IMR-90 (cell line): ENCODE measurements around the gene TBC1D22A. TPM values are rescaled to one million over a fixed set of nuclear protein-coding genes. Genes with fewer than 3 reads are reported as not detected.

Experiments used
- ATAC-seq: fragments of 200-7000 bp; cut with Tn5 transposase; 2 replicates; pipeline ENCODE4 v1.9.1; 2020; ENCODE audit warnings: low read depth, mild to moderate bottlenecking, moderate library complexity
- BruUV-seq: library from RNA; stranded (reverse); fragments of 400-500 nt; replicated peaks from 2 replicates; lab custom pipeline; 2021; lab: Mats Ljungman, UMichigan
- CTCF ChIA-PET: fragments of 300-600 bp; formaldehyde crosslinking; extraction: SDS; loops from one replicate; lab custom pipeline; 2021; ENCODE audit warnings: antibody characterized with exemption; lab: Yijun Ruan, JAX
- POLR2A ChIA-PET: fragments of 300-600 bp; sonication (Branson Sonifier 250); formaldehyde crosslinking; loops from one replicate; lab custom pipeline; 2022; ENCODE audit warnings: antibody characterized with exemption; ENCODE audit not compliant: unreplicated experiment; lab: Charles Lee
- DNase-seq: peaks from one replicate; pipeline ENCODE4 v3.0.0; 2013
- H2AFZ ChIP-seq: replicated peaks from 2 replicates; pipeline ENCODE3; 2013; ENCODE audit warnings: low read length, mild to moderate bottlenecking; ENCODE audit not compliant: poor library complexity
- H2AK5ac ChIP-seq: 2 replicates; pipeline ENCODE4 v1.6.1; 2013; ENCODE audit warnings: low read depth, low read length, inconsistent platforms
- H2AK9ac ChIP-seq: replicated peaks from 2 replicates; pipeline ENCODE3; 2013; ENCODE audit warnings: mild to moderate bottlenecking, low read depth, low read length, moderate library complexity; ENCODE audit not compliant: poor library complexity
- H2BK120ac ChIP-seq: 2 replicates; pipeline ENCODE4 v1.6.1; 2013; ENCODE audit warnings: low read depth, low read length, inconsistent platforms
- H2BK15ac ChIP-seq: 3 replicates; pipeline ENCODE4 v1.6.1; 2013; ENCODE audit warnings: low read depth, low read length, inconsistent platforms
- H2BK20ac ChIP-seq: 2 replicates; pipeline ENCODE4 v1.6.1; 2013; ENCODE audit warnings: low read depth, mild to moderate bottlenecking, inconsistent platforms, low read length, moderate library complexity
- H2BK5ac ChIP-seq: 2 replicates; pipeline ENCODE4 v1.6.1; 2013; ENCODE audit warnings: mild to moderate bottlenecking, low read depth, low read length, inconsistent platforms; ENCODE audit not compliant: poor library complexity, severe bottlenecking
- H3K14ac ChIP-seq: replicated peaks from 2 replicates; pipeline ENCODE4 v1.6.1; 2013; ENCODE audit warnings: low read depth, low read length, inconsistent platforms
- H3K18ac ChIP-seq: 2 replicates; pipeline ENCODE4 v1.6.1; 2013; ENCODE audit warnings: low read depth, low read length, control low read depth
- H3K23ac ChIP-seq: 2 replicates; pipeline ENCODE4 v1.6.1; 2013; ENCODE audit warnings: low read depth, low read length, inconsistent platforms
- H3K27ac ChIP-seq: 2 replicates; pipeline ENCODE4 v1.5.1; 2013; ENCODE audit warnings: mild to moderate bottlenecking, control low read depth, low read length; ENCODE audit not compliant: insufficient read depth
- H3K27me3 ChIP-seq: 2 replicates; pipeline ENCODE4 v1.6.1; 2013; ENCODE audit warnings: low read length; ENCODE audit not compliant: control insufficient read depth, insufficient read depth
- H3K36me3 ChIP-seq: 2 replicates; pipeline ENCODE4 v1.6.1; 2013; ENCODE audit warnings: low read length, mixed read lengths; ENCODE audit not compliant: control insufficient read depth, insufficient read depth
- H3K4ac ChIP-seq: 2 replicates; pipeline ENCODE4 v1.6.1; 2013; ENCODE audit warnings: low read depth, low read length, inconsistent platforms
- H3K4me1 ChIP-seq: 2 replicates; pipeline ENCODE4 v1.6.1; 2013; ENCODE audit warnings: low read length, mixed read lengths; ENCODE audit not compliant: control insufficient read depth, insufficient read depth
- H3K4me2 ChIP-seq: 2 replicates; pipeline ENCODE4 v1.6.1; 2013; ENCODE audit warnings: low read depth, mild to moderate bottlenecking, control low read depth, low read length, moderate library complexity
- H3K4me3 ChIP-seq: 2 replicates; pipeline ENCODE4 v1.5.1; 2013; ENCODE audit warnings: low read depth, mild to moderate bottlenecking, control low read depth, low read length, moderate library complexity; ENCODE audit not compliant: insufficient read depth
- H3K56ac ChIP-seq: 2 replicates; pipeline ENCODE4 v1.6.1; 2013; ENCODE audit warnings: low read length, inconsistent platforms; ENCODE audit not compliant: insufficient read depth; ENCODE audit errors: extremely low read depth
- H3K79me1 ChIP-seq, 2 experiments: 2 replicates each; pipeline ENCODE4 v1.6.1; 2013; ENCODE audit warnings: low read length in 2 of 2, inconsistent platforms in 1 of 2, low read depth in 1 of 2
- H3K9ac ChIP-seq: 2 replicates; pipeline ENCODE4 v1.6.1; 2013; ENCODE audit warnings: low read depth, low read length, control low read depth
- H3K9me1 ChIP-seq: 2 replicates; pipeline ENCODE4 v1.6.1; 2013; ENCODE audit warnings: low read length, inconsistent platforms; ENCODE audit not compliant: insufficient read depth
- H3K9me3 ChIP-seq: 2 replicates; pipeline ENCODE4 v1.6.1; 2013; ENCODE audit warnings: low read length; ENCODE audit not compliant: control insufficient read depth, insufficient read depth
- H4K20me1 ChIP-seq: 2 replicates; pipeline ENCODE4 v1.6.1; 2013; ENCODE audit warnings: low read length, inconsistent platforms; ENCODE audit not compliant: insufficient read depth
- H4K5ac ChIP-seq: 2 replicates; pipeline ENCODE4 v1.6.1; 2013; ENCODE audit warnings: mild to moderate bottlenecking, low read depth, low read length, control low read depth
- H4K8ac ChIP-seq, 2 experiments: 2 replicates each; pipeline ENCODE4 v1.6.1; 2013; ENCODE audit warnings: low read depth in 2 of 2, low read length in 2 of 2, control low read depth in 1 of 2, inconsistent platforms in 1 of 2
- H4K91ac ChIP-seq: 2 replicates; pipeline ENCODE4 v1.6.1; 2013; ENCODE audit warnings: low read depth, low read length, inconsistent platforms; ENCODE audit not compliant: insufficient read depth
- ELK1 ChIP-seq: fragments of 150-350 bp; IDR thresholded peaks from 2 replicates; pipeline ENCODE4 v1.6.1; 2016; ENCODE audit warnings: low read depth, mild to moderate bottlenecking, low read length, moderate library complexity, borderline replicate concordance
- FOS ChIP-seq: fragments of 150-350 bp; IDR thresholded peaks from 2 replicates; pipeline ENCODE4 v1.6.1; 2016; ENCODE audit warnings: low read depth, low read length
- MAFK ChIP-seq: IDR thresholded peaks from 2 replicates; pipeline ENCODE4 v1.6.1; 2012; ENCODE audit warnings: low read depth, low read length, improper control_type of control experiment
- MXI1 ChIP-seq: IDR thresholded peaks from 2 replicates; pipeline ENCODE4 v1.6.1; 2012; ENCODE audit warnings: low read depth, mild to moderate bottlenecking, low read length, moderate library complexity, borderline replicate concordance
- POLR2A ChIP-seq: IDR thresholded peaks from 2 replicates; pipeline ENCODE4 v1.6.1; 2012; ENCODE audit warnings: mild to moderate bottlenecking, low read depth, low read length
- RFX5 ChIP-seq: IDR thresholded peaks from 2 replicates; pipeline ENCODE4 v1.8.0; 2012; ENCODE audit warnings: low read depth, mild to moderate bottlenecking, low read length, moderate library complexity
- SMC3 ChIP-seq: fragments of 150-350 bp; IDR thresholded peaks from 2 replicates; pipeline ENCODE4 v1.6.1; 2016; ENCODE audit warnings: low read depth, mild to moderate bottlenecking, antibody characterized with exemption, low read length, moderate library complexity
- USF2 ChIP-seq: fragments of 150-350 bp; IDR thresholded peaks from 2 replicates; pipeline ENCODE4 v1.6.1; 2017; ENCODE audit warnings: mild to moderate bottlenecking, antibody characterized with exemption, low read length, low read depth
- WGBS, 2 experiments: methylation state at CpG; one replicate each; pipeline versions ENCODE4 v1.1.5 to v1.1.7; 2013; ENCODE audit warnings: missing lambda C conversion rate in 2 of 2; ENCODE audit not compliant: insufficient read length in 1 of 2; ENCODE audit errors: extremely low coverage in 2 of 2; 5-methylcytosine and 5-hydroxymethylcytosine counted together
- dilution Hi-C: fragments of 300-500 bp; cut with HindIII; formaldehyde crosslinking; loops from one replicate; pipeline ENCODE4 v1.14.3; 2018; ENCODE audit warnings: low sequenced_read_pairs; ENCODE audit not compliant: unreplicated experiment
- in situ Hi-C: fragments of 300-500 bp; cut with MboI; formaldehyde crosslinking; loops from 3 replicates; pipeline ENCODE4 v1.14.3; 2019; ENCODE audit warnings: low sequenced_read_pairs, inconsistent platforms, mixed read lengths
- intact Hi-C: fragments of 100-400 bp; cut with micrococcal nuclease; formaldehyde crosslinking; loops from 2 replicates; pipeline ENCODE4 v1.10.0; 2022
- polyA plus RNA-seq, 3 experiments: library from polyadenylated mRNA; depleted of rRNA; stranded (reverse); fragments of >200 nt; gene quantifications; 2 replicates each; pipeline ENCODE4 v1.2.3, GENCODE V29; 2012; ENCODE audit warnings: low replicate concordance in 1 of 3
- total RNA-seq: library from RNA; depleted of rRNA; stranded (reverse); fragments of >200 nt; gene quantifications from 2 replicates; pipeline ENCODE4 v1.2.3, GENCODE V29; 2012
- TF ChIP-seq, protein P1 (sequence below): conservative IDR thresholded peaks from 2 replicates; pipeline ENCODE4 v1.5.1; 2012; ENCODE audit warnings: mild to moderate bottlenecking, low read depth, low read length, improper control_type of control experiment

Gene TBC1D22A
- total and polyA plus RNA-seq, 2 of the 4 experiments (the other 2 are of a cell fraction) = 9.0 to 16.7 TPM

DNA sequence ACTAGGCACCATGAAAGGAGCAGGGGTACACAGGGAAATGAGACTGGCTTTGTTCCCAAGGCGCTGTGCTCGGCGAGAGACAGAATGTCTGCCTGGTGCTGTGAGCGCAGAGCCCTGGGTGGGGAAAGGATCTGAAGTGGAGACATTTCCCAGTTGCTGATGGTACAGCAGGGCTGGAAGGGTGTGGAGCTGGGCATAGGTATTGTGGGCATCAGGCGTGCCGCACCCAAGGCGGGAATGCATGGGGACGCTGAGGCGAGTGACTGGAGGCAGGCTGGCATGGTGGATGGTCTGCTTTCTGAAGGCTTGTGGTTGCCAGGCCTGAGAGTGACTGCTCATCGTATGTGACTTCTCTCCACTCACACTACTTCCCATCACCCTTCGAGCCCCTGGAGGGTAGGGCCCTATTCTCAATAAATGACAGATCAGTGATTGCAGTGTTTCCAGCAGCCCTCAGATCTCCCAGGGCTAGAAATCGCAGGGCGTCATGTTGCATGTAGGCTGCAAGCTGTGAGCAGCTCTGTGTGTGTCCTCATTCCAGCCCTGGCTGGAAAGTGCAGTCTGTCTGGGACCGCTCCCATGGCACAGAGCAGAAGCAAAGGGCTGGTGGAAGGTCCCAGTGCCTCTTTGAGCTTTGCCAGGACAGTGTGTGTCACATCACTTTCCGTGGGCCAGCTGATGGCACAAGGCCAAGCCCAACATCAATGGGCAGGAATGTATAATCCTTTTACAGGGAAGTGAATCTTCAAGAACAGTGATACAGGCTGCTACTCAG, 67.7 kb downstream of the TBC1D22A start:
- Histone ChIP-seq H3K4ac (peak overlapping the region; percentile 93), H3K23ac (peak overlapping the region; percentile 67), H2BK20ac (peak overlapping the region; percentile 83), H2AK5ac (peak overlapping the region; percentile 83), H2BK120ac (peak overlapping the region; percentile 80), H3K14ac (peak overlapping the region; percentile 85), H3K4me1 (peaks cover 26% of the 10 kb centered on the region), H3K4me2 (peak overlapping the region; percentile 34; the same call in 1 of the 2 replicates), H4K8ac (peak overlapping the region; percentile 56 to 81), H3K79me1 (peaks cover 54 to 66% of the 10 kb centered on the region in 2 experiments), H3K9me1 (peaks cover 35% of the 10 kb centered on the region), H4K91ac (peak overlapping the region; percentile 82), H3K27me3 (no peaks in the 10 kb centered on the region), H3K9me3 (peaks cover 3% of the 10 kb centered on the region; the same call in 1 of the 2 replicates), H3K27ac (peak overlapping the region; percentile 83), H2AK9ac (peak overlapping the region; percentile 13), H4K20me1 (peaks cover 21% of the 10 kb centered on the region; the same call in 1 of the 2 replicates), H3K56ac (peak overlapping the region; percentile 62), H3K36me3 (no peaks in the 10 kb centered on the region), H3K9ac (peak overlapping the region; percentile 19), H3K18ac (peak overlapping the region; percentile 59), H4K5ac (peak overlapping the region; percentile 29), H2BK5ac (peak overlapping the region; percentile 75), H3K4me3 (no peak overlapping the region), H2AFZ (peak overlapping the region; percentile 63), H2BK15ac (peak overlapping the region; percentile 8; the same call in 2 of the 3 replicates)
- in situ Hi-C loops = no loop called here
- ATAC-seq = peak; percentile 66
- dilution Hi-C loops = no loop called here
- intact Hi-C loops = no loop called here
- BruUV-seq = no TSS peak
- ChIA-PET POLR2A (no interaction called here), CTCF (interaction anchor here (0.6 to 0.8 kb wide), 2 partner anchors 14 to 109 kb away, joined by 3 read pairs; no protein-coding TSS in a partner anchor)
- no peak for TF ChIP-seq ELK1
- TF ChIP-seq MAFK = no peak
- no peak for TF ChIP-seq SMC3
- TF ChIP-seq POLR2A = no peak
- TF ChIP-seq RFX5 = no peak
- no peak for TF ChIP-seq FOS
- TF ChIP-seq, protein P1, sequence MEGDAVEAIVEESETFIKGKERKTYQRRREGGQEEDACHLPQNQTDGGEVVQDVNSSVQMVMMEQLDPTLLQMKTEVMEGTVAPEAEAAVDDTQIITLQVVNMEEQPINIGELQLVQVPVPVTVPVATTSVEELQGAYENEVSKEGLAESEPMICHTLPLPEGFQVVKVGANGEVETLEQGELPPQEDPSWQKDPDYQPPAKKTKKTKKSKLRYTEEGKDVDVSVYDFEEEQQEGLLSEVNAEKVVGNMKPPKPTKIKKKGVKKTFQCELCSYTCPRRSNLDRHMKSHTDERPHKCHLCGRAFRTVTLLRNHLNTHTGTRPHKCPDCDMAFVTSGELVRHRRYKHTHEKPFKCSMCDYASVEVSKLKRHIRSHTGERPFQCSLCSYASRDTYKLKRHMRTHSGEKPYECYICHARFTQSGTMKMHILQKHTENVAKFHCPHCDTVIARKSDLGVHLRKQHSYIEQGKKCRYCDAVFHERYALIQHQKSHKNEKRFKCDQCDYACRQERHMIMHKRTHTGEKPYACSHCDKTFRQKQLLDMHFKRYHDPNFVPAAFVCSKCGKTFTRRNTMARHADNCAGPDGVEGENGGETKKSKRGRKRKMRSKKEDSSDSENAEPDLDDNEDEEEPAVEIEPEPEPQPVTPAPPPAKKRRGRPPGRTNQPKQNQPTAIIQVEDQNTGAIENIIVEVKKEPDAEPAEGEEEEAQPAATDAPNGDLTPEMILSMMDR = no peak
- TF ChIP-seq MXI1 = no peak
- no peak for TF ChIP-seq USF2
- peak; percentile 52 for DNase-seq
- WGBS, 2 experiments = 73% methylated on average over 6 of the region's 15 CpGs; no CpG with 5 or more reads in 1 of the 2 experiments
